ENCODE results near the gene GRM4.

GRM4 gene

DNA sequence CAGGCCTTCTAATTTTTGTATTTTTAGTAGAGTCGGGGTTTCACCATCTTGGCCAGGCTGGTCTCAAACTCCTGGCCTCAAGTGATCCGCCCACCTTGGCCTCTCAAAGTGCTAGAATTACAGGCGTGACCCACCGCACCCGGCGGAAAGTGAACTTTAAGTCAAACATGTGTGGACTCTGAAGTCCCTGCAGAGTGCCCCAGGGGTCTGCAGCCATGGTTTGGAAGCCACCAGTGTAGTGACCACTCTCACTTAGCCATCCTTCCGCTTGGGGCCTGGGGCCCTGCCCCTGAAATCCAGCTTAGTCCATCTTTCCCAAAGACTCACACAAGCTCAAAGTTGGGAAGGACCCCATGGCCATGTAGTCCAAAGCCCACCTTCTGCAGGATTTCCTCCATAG lies 164.5 kb downstream of the GRM4 start:
- Histone ChIP-seq H3K36me3 (ENCODE audit: control insufficient read depth, insufficient read depth, low read length) (no peaks in the 10 kb centered on the region), H3K27ac (ENCODE audit: insufficient read depth, low read length, poor library complexity, severe bottlenecking) (no peak overlapping the region), H3K27me3 (replicated peaks; ENCODE audit: control insufficient read depth, insufficient read depth, low read length, poor library complexity, severe bottlenecking) (no peaks in the 10 kb centered on the region), H3K4me3 (ENCODE audit: insufficient read depth, low read depth, low read length, poor library complexity, severe bottlenecking) (no peak overlapping the region), H3K9me3 (ENCODE audit: control insufficient read depth, low read length) (no peaks in the 10 kb centered on the region), H3K4me1 (ENCODE audit: control insufficient read depth, insufficient read depth, low read length, poor library complexity, severe bottlenecking) (no peaks in the 10 kb centered on the region)
- DNase-seq, result no peak

DNA sequence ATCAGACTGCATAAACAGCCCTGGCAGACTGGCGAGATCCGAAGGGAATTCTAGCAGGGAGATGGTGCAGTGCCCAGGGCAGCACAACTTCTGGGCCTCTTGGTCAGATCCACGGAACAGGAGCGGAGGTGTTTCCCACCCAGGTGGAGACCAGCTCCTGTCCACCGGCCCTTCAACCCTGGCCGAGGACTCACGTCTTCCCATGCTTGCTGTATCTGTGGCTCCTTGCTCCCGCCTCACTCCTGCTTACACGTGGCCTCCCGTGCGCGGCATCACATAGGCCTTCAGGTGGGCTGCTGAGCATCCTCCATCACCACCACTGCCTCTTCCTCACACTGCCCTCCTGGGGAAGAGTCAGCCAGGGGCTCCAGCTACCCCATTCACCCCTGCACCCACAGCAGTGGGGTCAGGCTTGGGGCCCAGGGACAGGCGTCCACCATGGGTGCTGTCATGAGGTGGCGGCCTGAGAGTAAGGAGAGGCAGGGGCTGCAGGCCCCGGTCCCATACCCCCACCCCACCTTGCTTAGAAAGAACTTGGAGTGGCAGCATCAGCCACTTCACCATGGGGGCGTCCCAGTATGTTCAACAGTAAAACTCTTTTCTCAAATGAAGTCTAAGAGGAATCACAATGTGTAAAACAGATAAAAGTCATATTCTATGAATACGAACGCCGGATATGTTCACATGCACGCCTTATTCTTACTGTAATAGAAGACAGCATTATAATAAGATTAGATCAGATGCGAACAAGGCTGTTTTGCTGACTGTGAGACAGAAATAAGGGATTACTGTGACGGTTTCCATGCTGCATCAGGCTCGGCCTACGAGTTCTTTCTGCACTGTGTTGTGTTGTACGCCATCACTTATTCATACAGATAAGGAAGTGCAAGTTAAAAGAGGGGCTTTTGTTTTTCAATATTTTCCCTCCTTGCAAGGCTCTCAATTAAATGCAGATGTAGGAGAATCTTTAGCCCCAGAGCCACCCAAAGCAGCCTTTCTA lies 165.4 kb downstream of the GRM4 start:
- no peaks in the 10 kb centered on the region for H3K4me1 ChIP-seq (ENCODE audit: control insufficient read depth, insufficient read depth, low read length, poor library complexity, severe bottlenecking)
- H3K4me3 ChIP-seq (ENCODE audit: insufficient read depth, low read depth, low read length, poor library complexity, severe bottlenecking), result no peak overlapping the region
- H3K9me3 ChIP-seq (ENCODE audit: control insufficient read depth, low read length), result no peaks in the 10 kb centered on the region
- H3K36me3 ChIP-seq (ENCODE audit: control insufficient read depth, insufficient read depth, low read length), result no peaks in the 10 kb centered on the region
- H3K27me3 ChIP-seq (replicated peaks; ENCODE audit: control insufficient read depth, insufficient read depth, low read length, poor library complexity, severe bottlenecking), result no peaks in the 10 kb centered on the region
- DNase-seq, result no peak
- no peak overlapping the region for H3K27ac ChIP-seq (ENCODE audit: insufficient read depth, low read length, poor library complexity, severe bottlenecking)

- no peaks in the 10 kb centered on the region for H3K36me3 ChIP-seq (ENCODE audit: control insufficient read depth, insufficient read depth, low read length)
- no peak overlapping the region for H3K27ac ChIP-seq (ENCODE audit: insufficient read depth, low read length, poor library complexity, severe bottlenecking)
- no peaks in the 10 kb centered on the region for H3K9me3 ChIP-seq (ENCODE audit: control insufficient read depth, low read length)
- H3K4me1 ChIP-seq (ENCODE audit: control insufficient read depth, insufficient read depth, low read length, poor library complexity, severe bottlenecking), result no peaks in the 10 kb centered on the region
- no peak for DNase-seq
- no peaks in the 10 kb centered on the region for H3K27me3 ChIP-seq (replicated peaks; ENCODE audit: control insufficient read depth, insufficient read depth, low read length, poor library complexity, severe bottlenecking)
- H3K4me3 ChIP-seq (ENCODE audit: insufficient read depth, low read depth, low read length, poor library complexity, severe bottlenecking), result no peak overlapping the region
Observed at GRCh38 chr6:33979750-33980149, 166.1 kb downstream of the GRM4 start.

DNA sequence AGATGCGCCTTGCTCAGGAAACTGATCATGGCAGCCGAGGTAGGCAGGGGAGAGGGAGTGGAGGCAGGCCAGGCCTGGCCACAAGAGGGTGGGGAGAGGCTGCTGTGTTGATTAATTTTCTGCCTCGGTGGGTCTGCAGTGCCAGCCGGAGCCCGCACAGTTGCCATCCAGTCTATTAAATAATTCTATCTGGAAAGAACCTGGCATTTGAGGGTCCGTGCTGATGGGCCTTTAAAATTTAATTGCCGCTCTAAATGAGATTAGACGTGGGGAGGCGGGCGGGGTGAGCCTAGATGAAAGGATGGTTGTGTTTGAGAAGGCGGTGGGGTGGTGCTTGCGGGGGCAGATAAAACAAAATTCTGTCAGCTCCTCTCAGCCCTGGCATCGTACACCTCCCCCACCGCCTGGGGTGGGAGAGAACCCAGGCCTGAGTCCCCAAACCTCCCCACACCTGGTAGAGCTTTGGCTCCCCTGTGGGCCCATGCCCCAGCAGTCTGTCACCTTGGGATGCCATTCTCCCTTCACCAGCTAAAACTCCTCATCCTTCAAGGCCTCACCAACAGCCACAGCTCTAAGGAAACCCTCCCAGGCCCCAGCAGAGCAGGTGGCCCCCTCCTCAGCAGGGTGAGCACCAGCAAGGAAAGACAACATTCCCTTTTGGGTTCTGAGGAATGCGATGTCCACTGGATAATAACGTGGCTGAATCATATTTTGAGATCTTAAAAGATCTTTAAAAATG lies 167.3 kb downstream of the GRM4 start:
- Histone ChIP-seq H3K27me3 (replicated peaks; ENCODE audit: control insufficient read depth, insufficient read depth, low read length, poor library complexity, severe bottlenecking) (no peaks in the 10 kb centered on the region), H3K9me3 (ENCODE audit: control insufficient read depth, low read length) (no peaks in the 10 kb centered on the region), H3K4me1 (ENCODE audit: control insufficient read depth, insufficient read depth, low read length, poor library complexity, severe bottlenecking) (no peaks in the 10 kb centered on the region), H3K36me3 (ENCODE audit: control insufficient read depth, insufficient read depth, low read length) (no peaks in the 10 kb centered on the region), H3K27ac (ENCODE audit: insufficient read depth, low read length, poor library complexity, severe bottlenecking) (no peak overlapping the region), H3K4me3 (ENCODE audit: insufficient read depth, low read depth, low read length, poor library complexity, severe bottlenecking) (no peak overlapping the region)
- DNase-seq, result no peak

- Histone ChIP-seq H3K36me3 (ENCODE audit: control insufficient read depth, insufficient read depth, low read length) (no peaks in the 10 kb centered on the region), H3K27ac (ENCODE audit: insufficient read depth, low read length, poor library complexity, severe bottlenecking) (no peak overlapping the region), H3K4me3 (ENCODE audit: insufficient read depth, low read depth, low read length, poor library complexity, severe bottlenecking) (no peak overlapping the region), H3K27me3 (replicated peaks; ENCODE audit: control insufficient read depth, insufficient read depth, low read length, poor library complexity, severe bottlenecking) (no peaks in the 10 kb centered on the region), H3K4me1 (ENCODE audit: control insufficient read depth, insufficient read depth, low read length, poor library complexity, severe bottlenecking) (no peaks in the 10 kb centered on the region), H3K9me3 (ENCODE audit: control insufficient read depth, low read length) (no peaks in the 10 kb centered on the region)
- no peak for DNase-seq
Observed at GRCh38 chr6:33977606-33978411, 168.1 kb downstream of the GRM4 start.

DNA sequence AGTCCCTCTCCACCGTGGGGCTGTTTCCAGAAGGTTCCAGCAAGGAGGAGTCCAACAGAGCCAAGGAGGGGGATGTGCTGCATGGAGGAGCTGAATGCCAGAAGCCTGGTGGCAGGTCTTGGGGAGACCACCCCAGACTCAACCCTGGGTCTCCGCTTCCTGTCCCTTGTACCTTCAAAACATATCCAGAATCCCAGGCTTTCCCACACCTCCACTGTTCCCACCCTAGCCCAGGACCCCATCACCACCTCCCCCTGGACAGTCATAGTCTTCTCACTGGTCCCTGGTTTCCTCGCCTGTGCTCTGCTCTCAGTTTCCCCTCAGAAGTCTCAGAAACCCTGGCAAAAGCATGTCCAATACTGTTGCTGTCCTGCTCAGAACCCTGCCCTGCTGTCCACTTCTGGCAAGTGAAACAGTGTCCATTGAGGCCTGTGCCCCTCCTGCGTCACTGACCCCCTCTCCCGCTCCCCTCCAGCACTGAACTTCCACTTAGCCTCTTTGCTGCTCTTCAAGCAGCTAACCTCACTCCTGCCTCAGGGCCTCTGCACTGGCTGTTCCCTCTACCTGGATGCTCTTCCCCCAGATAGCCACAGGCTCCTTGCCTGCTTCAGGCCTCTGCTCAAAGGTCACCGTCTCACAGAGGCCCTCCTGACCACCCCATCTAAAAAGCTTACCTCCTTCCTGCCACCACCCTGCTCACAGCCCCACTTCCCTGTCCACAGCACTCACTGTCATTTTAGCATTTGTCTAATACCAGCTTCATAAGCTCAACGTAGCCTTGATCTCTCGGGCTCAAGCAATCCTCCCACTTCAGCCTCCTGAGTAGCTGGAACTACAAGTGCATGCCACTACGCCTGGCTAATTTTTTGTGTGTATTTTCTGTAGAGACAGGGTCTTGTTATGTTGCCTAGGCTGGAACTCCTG lies 169.2 kb downstream of the GRM4 start:
- no peak for DNase-seq
- H3K27me3 ChIP-seq (replicated peaks; ENCODE audit: control insufficient read depth, insufficient read depth, low read length, poor library complexity, severe bottlenecking), result no peaks in the 10 kb centered on the region

GRCh38 chr6:33975661-33976436 lies 170.0 kb downstream of the GRM4 start:
- H3K4me3 ChIP-seq (ENCODE audit: insufficient read depth, low read depth, low read length, poor library complexity, severe bottlenecking), result no peak overlapping the region
- no peaks in the 10 kb centered on the region for H3K36me3 ChIP-seq (ENCODE audit: control insufficient read depth, insufficient read depth, low read length)
- no peak overlapping the region for H3K27ac ChIP-seq (ENCODE audit: insufficient read depth, low read length, poor library complexity, severe bottlenecking)
- no peaks in the 10 kb centered on the region for H3K27me3 ChIP-seq (replicated peaks; ENCODE audit: control insufficient read depth, insufficient read depth, low read length, poor library complexity, severe bottlenecking)
- DNase-seq, result no peak
- H3K9me3 ChIP-seq (ENCODE audit: control insufficient read depth, low read length), result no peaks in the 10 kb centered on the region
- no peaks in the 10 kb centered on the region for H3K4me1 ChIP-seq (ENCODE audit: control insufficient read depth, insufficient read depth, low read length, poor library complexity, severe bottlenecking)

More for the DNA sequence above, 169.2 kb downstream of the GRM4 start:
- Histone ChIP-seq H3K4me1 (ENCODE audit: control insufficient read depth, insufficient read depth, low read length, poor library complexity, severe bottlenecking) (no peaks in the 10 kb centered on the region), H3K9me3 (ENCODE audit: control insufficient read depth, low read length) (no peaks in the 10 kb centered on the region), H3K27ac (ENCODE audit: insufficient read depth, low read length, poor library complexity, severe bottlenecking) (no peak overlapping the region), H3K4me3 (ENCODE audit: insufficient read depth, low read depth, low read length, poor library complexity, severe bottlenecking) (no peak overlapping the region), H3K36me3 (ENCODE audit: control insufficient read depth, insufficient read depth, low read length) (no peaks in the 10 kb centered on the region)

GRCh38 chr6:33974471-33974870 lies 171.4 kb downstream of the GRM4 start:
- Histone ChIP-seq H3K4me3 (ENCODE audit: insufficient read depth, low read depth, low read length, poor library complexity, severe bottlenecking) (no peak overlapping the region), H3K27ac (ENCODE audit: insufficient read depth, low read length, poor library complexity, severe bottlenecking) (no peak overlapping the region), H3K36me3 (ENCODE audit: control insufficient read depth, insufficient read depth, low read length) (no peaks in the 10 kb centered on the region), H3K9me3 (ENCODE audit: control insufficient read depth, low read length) (no peaks in the 10 kb centered on the region), H3K4me1 (ENCODE audit: control insufficient read depth, insufficient read depth, low read length, poor library complexity, severe bottlenecking) (no peaks in the 10 kb centered on the region), H3K27me3 (replicated peaks; ENCODE audit: control insufficient read depth, insufficient read depth, low read length, poor library complexity, severe bottlenecking) (no peaks in the 10 kb centered on the region)
- DNase-seq, result no peak
